HFF-Myc (cell line): ENCODE measurements around the gene DDX10.

ENCODE experiments used
- DNase-seq: peaks from one replicate; pipeline ENCODE4 v3.0.0-alpha.2; 2011; ENCODE audit warnings: low read depth; ENCODE audit errors: extremely low read depth
- H3K4me3 ChIP-seq: replicated peaks from 2 replicates; pipeline ENCODE4 v1.5.1; 2011; ENCODE audit warnings: low read depth, mild to moderate bottlenecking, control low read depth, low read length
- TF ChIP-seq, protein P1 (sequence below): IDR thresholded peaks from 2 replicates; pipeline ENCODE4 v1.5.1; 2012; ENCODE audit warnings: mild to moderate bottlenecking, low read depth, low read length, control low read depth; ENCODE audit errors: missing control alignments

DDX10 gene

DNA sequence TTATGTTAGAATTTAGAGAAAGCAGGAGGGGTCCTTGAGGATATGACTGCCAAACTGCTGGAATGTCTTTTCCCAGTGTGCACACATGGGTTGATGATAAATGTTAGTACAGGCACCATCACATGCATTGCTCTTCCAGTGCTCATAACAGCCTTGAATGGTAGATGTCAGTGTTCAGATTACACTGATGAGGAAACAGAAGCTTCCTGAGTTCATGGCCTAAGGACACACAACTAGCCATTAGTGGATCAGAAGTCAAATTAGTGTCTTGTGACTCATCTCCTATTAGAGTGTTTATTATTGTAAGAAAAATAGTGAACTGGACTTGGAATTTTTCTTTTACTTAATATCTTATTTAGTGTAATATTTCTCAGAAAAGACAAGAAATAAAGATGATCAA, 241.5 kb downstream of the DDX10 start:
- DNase-seq: peak; percentile 61
- TF ChIP-seq, protein P1, sequence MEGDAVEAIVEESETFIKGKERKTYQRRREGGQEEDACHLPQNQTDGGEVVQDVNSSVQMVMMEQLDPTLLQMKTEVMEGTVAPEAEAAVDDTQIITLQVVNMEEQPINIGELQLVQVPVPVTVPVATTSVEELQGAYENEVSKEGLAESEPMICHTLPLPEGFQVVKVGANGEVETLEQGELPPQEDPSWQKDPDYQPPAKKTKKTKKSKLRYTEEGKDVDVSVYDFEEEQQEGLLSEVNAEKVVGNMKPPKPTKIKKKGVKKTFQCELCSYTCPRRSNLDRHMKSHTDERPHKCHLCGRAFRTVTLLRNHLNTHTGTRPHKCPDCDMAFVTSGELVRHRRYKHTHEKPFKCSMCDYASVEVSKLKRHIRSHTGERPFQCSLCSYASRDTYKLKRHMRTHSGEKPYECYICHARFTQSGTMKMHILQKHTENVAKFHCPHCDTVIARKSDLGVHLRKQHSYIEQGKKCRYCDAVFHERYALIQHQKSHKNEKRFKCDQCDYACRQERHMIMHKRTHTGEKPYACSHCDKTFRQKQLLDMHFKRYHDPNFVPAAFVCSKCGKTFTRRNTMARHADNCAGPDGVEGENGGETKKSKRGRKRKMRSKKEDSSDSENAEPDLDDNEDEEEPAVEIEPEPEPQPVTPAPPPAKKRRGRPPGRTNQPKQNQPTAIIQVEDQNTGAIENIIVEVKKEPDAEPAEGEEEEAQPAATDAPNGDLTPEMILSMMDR: no peak
- no peak overlapping the region for H3K4me3 ChIP-seq

DNA sequence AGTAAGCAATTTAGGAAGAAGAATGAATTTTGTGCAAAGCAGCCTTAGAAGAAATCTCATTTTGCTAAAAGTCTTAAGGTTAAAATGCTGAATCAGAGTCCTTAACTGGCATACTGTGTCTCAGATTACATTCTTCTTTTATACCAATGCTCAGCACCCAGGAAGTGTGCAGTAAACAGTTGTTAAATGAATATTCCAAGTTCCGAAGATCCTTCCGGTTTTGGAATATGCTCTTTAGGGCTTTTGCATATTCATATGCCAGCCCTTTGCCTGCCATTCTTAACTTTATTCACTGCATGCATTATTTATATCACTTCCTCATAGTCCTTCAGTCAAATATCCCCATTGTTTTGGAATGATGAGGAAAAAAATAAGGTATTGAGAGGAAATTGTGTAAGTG, 242.0 kb downstream of the DDX10 start:
- H3K4me3 ChIP-seq: no peak overlapping the region
- DNase-seq: no peak
- TF ChIP-seq, protein P1: no peak

DNA sequence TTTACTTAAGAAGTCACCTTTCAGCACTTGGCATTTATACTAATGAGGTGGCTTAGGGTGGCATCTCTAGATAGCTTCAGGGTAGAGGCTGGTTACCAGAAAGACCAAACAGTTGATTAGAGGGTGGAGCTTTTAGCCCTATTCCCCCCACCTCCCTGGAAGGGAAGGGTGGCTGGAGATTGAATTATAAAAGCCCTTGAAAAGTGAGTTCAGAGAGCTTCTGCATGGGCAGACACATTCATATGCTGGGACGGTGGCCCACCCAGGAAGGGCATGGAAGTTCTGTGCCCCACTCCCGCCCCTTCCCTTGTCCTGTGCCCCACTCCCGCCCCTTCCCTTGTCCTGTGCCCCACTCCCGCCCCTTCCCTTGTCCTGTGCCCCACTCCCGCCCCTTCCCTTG, 244.2 kb downstream of the DDX10 start:
- no peak overlapping the region for H3K4me3 ChIP-seq
- TF ChIP-seq, protein P1: no peak
- DNase-seq: no peak

DNA sequence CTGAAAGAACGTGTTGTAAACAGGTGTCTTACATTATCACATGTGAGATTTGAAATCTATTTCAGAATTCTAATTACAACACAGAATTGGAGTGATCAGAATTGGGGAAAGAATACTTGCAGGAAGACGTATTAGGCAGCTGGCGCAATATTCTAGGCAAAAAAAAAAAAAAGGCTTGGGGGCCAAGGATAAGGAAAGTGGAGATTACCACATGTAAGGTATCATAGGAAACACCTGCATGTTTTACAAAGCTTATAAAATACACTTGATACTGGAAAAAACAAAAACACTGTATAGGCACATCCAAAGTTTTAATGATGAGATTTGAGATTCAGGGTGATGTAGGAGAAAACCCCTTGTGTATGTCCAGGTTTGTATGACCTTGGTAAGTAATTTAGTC, 245.1 kb downstream of the DDX10 start:
- TF ChIP-seq, protein P1: no peak
- H3K4me3 ChIP-seq: no peak overlapping the region
- no peak for DNase-seq

DNA sequence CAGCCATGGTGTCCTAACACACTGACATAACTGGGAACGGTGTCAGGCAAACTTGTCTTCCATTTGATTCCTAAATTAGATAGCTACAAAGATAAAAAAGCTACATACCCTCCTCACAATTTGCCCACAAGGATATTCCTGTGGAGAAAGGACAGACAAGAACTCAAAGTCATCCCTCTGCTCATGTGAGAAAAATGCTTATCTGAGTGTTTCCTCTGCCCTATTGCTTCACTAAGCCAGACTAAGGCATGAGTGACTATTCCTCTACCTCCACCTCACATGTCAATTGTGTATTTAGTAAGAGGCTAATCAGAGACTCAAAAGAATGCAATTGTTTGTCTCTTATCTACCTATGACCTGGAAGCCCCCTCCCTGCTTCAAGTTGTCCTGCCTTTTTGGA, 247.7 kb downstream of the DDX10 start:
- TF ChIP-seq, protein P1: no peak
- no peak for DNase-seq
- H3K4me3 ChIP-seq: no peak overlapping the region

DNA sequence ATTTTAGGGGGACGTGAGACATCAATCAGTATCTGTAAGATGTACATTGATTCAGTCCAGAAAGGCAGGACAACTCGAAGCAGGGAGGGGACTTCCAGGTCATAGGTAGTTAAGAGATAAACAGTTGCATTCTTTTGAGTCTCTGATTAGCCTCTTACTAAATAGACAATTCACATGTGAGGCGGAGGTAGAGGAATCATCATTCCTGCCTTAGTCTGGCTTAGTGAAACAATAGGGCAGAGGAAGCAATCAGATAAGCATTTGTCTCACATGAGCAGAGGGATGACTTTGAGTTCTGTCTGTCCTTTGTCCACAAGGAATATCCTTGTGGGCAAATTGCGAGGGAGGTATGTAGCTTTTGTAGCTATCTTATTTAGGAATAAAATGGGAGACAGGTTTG, 248.3 kb downstream of the DDX10 start:
- TF ChIP-seq, protein P1: no peak
- no peak for DNase-seq
- H3K4me3 ChIP-seq: no peak overlapping the region

DNA sequence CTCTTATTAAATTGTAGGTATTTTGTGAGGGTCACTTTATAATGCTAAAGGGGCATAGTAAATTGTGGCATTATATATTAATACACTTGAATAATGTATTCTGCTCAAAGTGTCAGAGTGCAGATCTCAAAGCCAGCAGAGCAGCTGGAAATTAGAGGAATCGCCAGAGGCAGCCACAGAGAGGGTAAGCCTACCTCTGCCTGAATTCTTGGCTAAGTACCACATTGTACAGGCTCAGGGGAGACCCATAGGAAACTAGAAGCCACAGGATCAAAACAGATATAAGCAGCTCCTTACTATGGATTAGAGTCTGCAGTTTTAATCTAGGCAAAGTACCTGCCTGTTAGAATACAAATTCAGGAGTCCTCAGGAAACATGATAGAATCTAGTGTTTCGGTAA, 249.3 kb downstream of the DDX10 start:
- no peak for DNase-seq
- H3K4me3 ChIP-seq: no peak overlapping the region
- TF ChIP-seq, protein P1: no peak
